ENCODE results near the gene IFNLR1. TPM values are rescaled to one million over a fixed set of nuclear protein-coding genes. Genes with fewer than 3 reads are reported as not detected.

Gene IFNLR1
- total RNA-seq, 2 experiments from 2014 or later: 29.4 to 30.5 TPM

- H3K4me2 ChIP-seq (ENCODE audit: low read length): peak overlapping the region; percentile 83
Observed at GRCh38 chr1:24201941-24202440, 14.9 kb upstream of the IFNLR1 start.

GRCh38 chr1:24199291-24199900, 12.3 kb upstream of the IFNLR1 start:
- POLR2A ChIA-PET: interaction anchor here (0.5 to 3.3 kb wide), 12 partner anchors 10 to 443 kb away, joined by 3 to 45 read pairs (median 3); partner anchors contain the start of gene SRRM1
- Histone ChIP-seq H4K20me1 (ENCODE audit: insufficient read depth, low read length) (no peaks in the 10 kb centered on the region), H3K79me2 (ENCODE audit: insufficient read depth, low read depth, low read length) (peaks cover 11% of the 10 kb centered on the region; the same call in 1 of the 2 replicates), H3K36me3 (ENCODE audit: insufficient read depth, low read length) (peaks cover 15% of the 10 kb centered on the region; the same call in 1 of the 2 replicates), H2AFZ (ENCODE audit: low read length) (peak overlapping the region; percentile 72), H3K9me2 (ENCODE audit: insufficient read depth, low read length) (no peaks in the 10 kb centered on the region), H3K27ac (ENCODE audit: low read depth, low read length, poor library complexity, severe bottlenecking) (peak overlapping the region; percentile 72), H3K4me2 (ENCODE audit: low read length) (peak overlapping the region; percentile 83), H3K4me1 (ENCODE audit: insufficient read depth, low read length, poor library complexity, severe bottlenecking) (peaks cover 68% of the 10 kb centered on the region), H3K4me3 (ENCODE audit: low read depth, low read length, poor library complexity, severe bottlenecking) (peak overlapping the region; percentile 72), H3K9me3 (ENCODE audit: low read length) (no peaks in the 10 kb centered on the region)
- CTCF ChIA-PET (ENCODE audit: unreplicated experiment): interaction anchor here (0.6 to 3.1 kb wide), 12 partner anchors 9 to 216 kb away, joined by 3 to 37 read pairs (median 4); partner anchors contain the start of gene NIPAL3
- TF ChIP-seq CTCF (conservative IDR thresholded peaks at IDR 0.05; ENCODE audit: low read length): peak; percentile 93
- TF ChIP-seq EZH2phosphoT487 (IDR thresholded peaks at IDR 0.05; ENCODE audit: borderline replicate concordance, low read depth, low read length): no peak
- intact Hi-C loops (cut with micrococcal nuclease; ENCODE audit: unreplicated experiment): loop anchor here (1.0 to 5.0 kb wide), 4 partner anchors 49 to 435 kb away; no protein-coding TSS in a partner anchor
- no TSS peak for BruUV-seq (replicated peaks)
- peak; percentile 85 for DNase-seq (ENCODE audit: low spot score)

More at GRCh38 chr1:24201941-24202440, 14.9 kb upstream of the IFNLR1 start:
- BruUV-seq (replicated peaks): no TSS peak
- intact Hi-C loops (cut with micrococcal nuclease; ENCODE audit: unreplicated experiment): loop anchor here (5.0 kb wide), 1 partner anchor 120 kb away; no protein-coding TSS in a partner anchor
- peak overlapping the region; percentile 72 for H3K4me3 ChIP-seq (ENCODE audit: low read depth, low read length, poor library complexity, severe bottlenecking)
- H3K36me3 ChIP-seq (ENCODE audit: insufficient read depth, low read length): peaks cover 17% of the 10 kb centered on the region; the same call in 1 of the 2 replicates
- ChIA-PET CTCF (ENCODE audit: unreplicated experiment) (interaction anchor here (1.0 to 1.6 kb wide), 4 partner anchors 11 to 279 kb away, joined by 3 to 10 read pairs (median 6); no protein-coding TSS in a partner anchor), POLR2A (interaction anchor here (1.2 to 1.8 kb wide), 3 partner anchors 12 to 191 kb away, joined by 3 to 8 read pairs (median 7); no protein-coding TSS in a partner anchor)
- DNase-seq (ENCODE audit: low spot score): peak; percentile 63
- no peaks in the 10 kb centered on the region for H3K9me3 ChIP-seq (ENCODE audit: low read length)
- TF ChIP-seq EZH2phosphoT487 (IDR thresholded peaks at IDR 0.05; ENCODE audit: borderline replicate concordance, low read depth, low read length) (no peak), CTCF (conservative IDR thresholded peaks at IDR 0.05; ENCODE audit: low read length) (peak; percentile 95)
- H4K20me1 ChIP-seq (ENCODE audit: insufficient read depth, low read length): no peaks in the 10 kb centered on the region
- peak overlapping the region; percentile 72 for H3K27ac ChIP-seq (ENCODE audit: low read depth, low read length, poor library complexity, severe bottlenecking)
- no peaks in the 10 kb centered on the region for H3K9me2 ChIP-seq (ENCODE audit: insufficient read depth, low read length)
- H3K4me1 ChIP-seq (ENCODE audit: insufficient read depth, low read length, poor library complexity, severe bottlenecking): peaks cover 86% of the 10 kb centered on the region
- H3K79me2 ChIP-seq (ENCODE audit: insufficient read depth, low read depth, low read length): peaks cover 11% of the 10 kb centered on the region; the same call in 1 of the 2 replicates
- peak overlapping the region; percentile 17; the same call in 1 of the 2 replicates for H2AFZ ChIP-seq (ENCODE audit: low read length)

Data from OCI-LY7 (cell line).